Suprapubic skin (tissue), 4 donors: ENCODE results near the gene ACER1. TPM values are rescaled to one million over a fixed set of nuclear protein-coding genes. Genes with fewer than 3 reads are reported as not detected.

ENCODE experiments used
- DNase-seq, 2 donors: peaks; one replicate each; pipeline ENCODE4 v3.0.0-alpha.2; 2019; ENCODE audit warnings: low spot score in 2 of 2
- H3K27ac ChIP-seq: fragments of 200-600 bp; sonication (generic); one replicate; pipeline ENCODE4 v1.5.1; 2019
- H3K27me3 ChIP-seq: fragments of 200-600 bp; sonication (generic); one replicate; pipeline ENCODE4 v1.5.1; 2019
- H3K36me3 ChIP-seq: fragments of 200-600 bp; sonication (generic); one replicate; pipeline ENCODE4 v1.5.1; 2019
- H3K4me1 ChIP-seq: fragments of 200-600 bp; sonication (generic); one replicate; pipeline ENCODE4 v1.5.1; 2019
- H3K4me3 ChIP-seq: fragments of 200-600 bp; sonication (generic); one replicate; pipeline ENCODE4 v1.5.1; 2019; ENCODE audit warnings: mild to moderate bottlenecking
- H3K9me3 ChIP-seq: fragments of 200-600 bp; sonication (generic); one replicate; pipeline ENCODE4 v1.5.1; 2019
- EP300 ChIP-seq: sonication (generic); formaldehyde crosslinking; IDR thresholded peaks from one replicate; pipeline ENCODE4 v1.6.1; 2017; ENCODE audit warnings: antibody characterized with exemption
- POLR2A ChIP-seq, 2 donors: fragments of 450-650 bp; IDR thresholded peaks; one replicate each; pipeline ENCODE4 v1.6.1; 2017; ENCODE audit warnings: antibody characterized with exemption in 2 of 2, mild to moderate bottlenecking in 2 of 2, moderate library complexity in 2 of 2
- POLR2AphosphoS5 ChIP-seq, 3 donors: sonication (generic); formaldehyde crosslinking; IDR thresholded peaks; one replicate each; pipeline ENCODE4 v1.6.1; 2017; ENCODE audit warnings: antibody characterized with exemption in 3 of 3
- WGBS: methylation state at CpG from one replicate; pipeline ENCODE4 v1.1.5; 2018; 5-methylcytosine and 5-hydroxymethylcytosine counted together
- total RNA-seq, 4 donors: library from RNA; depleted of rRNA; stranded (reverse); fragments of >200 nt; gene quantifications; one replicate each; pipeline ENCODE4 v1.1.0, GENCODE V29; 2016
- TF ChIP-seq, protein P1 (sequence below), 2 donors: fragments of 200-600 bp in 1 of 2; fragments of 450-650 bp in 1 of 2; sonication (generic) in 1 of 2; IDR thresholded peaks; one replicate each; pipeline ENCODE4 v1.5.1; 2016 to 2019; ENCODE audit warnings: antibody characterized with exemption in 2 of 2, mild to moderate bottlenecking in 1 of 2, moderate library complexity in 1 of 2

Gene ACER1
- total RNA-seq, 4 donors from 2014 or later = 22.2 to 81.4 (median 51.8) TPM

DNA sequence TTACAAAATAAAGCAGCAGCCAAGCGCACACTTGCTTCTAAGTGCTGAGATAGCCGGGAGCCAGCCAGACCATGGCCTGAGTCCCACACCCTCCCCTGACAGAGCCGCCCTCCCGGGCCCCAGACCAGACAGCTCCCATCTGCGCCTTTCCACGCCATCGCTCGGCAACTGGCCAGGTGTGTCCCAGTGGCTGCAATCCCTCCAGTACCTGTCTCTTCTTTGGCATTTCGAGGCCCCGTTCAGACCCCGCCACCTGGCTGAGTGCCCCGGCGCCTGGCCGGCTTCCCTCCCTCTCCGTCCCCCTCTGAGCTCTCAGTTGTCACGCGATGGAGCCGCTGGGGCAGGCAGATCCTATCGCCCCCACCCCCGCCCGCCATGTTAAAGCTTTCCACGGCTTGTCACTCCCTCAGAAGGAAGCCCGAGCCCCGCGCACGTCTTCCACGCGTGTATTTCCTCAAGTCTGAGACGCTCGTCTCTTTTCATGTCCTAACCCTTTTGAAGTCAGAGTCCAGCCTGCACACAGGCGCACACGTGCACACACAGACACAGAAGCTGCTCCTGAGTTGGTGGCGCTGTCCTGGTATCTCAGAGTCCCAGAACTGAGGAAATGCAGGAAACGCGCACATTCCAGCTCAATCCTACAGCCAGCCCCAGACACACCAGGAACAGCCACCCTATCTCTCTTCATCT, 61.5 kb downstream of the ACER1 start:
- Histone ChIP-seq H3K36me3 (peaks cover 23% of the 10 kb centered on the region), H3K4me1 (peaks cover 89% of the 10 kb centered on the region), H3K4me3 (peak overlapping the region; percentile 34), H3K27me3 (no peaks in the 10 kb centered on the region), H3K27ac (peak overlapping the region; percentile 90), H3K9me3 (no peaks in the 10 kb centered on the region)
- TF ChIP-seq POLR2AphosphoS5 (IDR thresholded peaks at IDR 0.05) = no peak
- peak; percentile 89 to 94 for DNase-seq
- WGBS = 41% methylated on average over 34 of the region's 35 CpGs

DNA sequence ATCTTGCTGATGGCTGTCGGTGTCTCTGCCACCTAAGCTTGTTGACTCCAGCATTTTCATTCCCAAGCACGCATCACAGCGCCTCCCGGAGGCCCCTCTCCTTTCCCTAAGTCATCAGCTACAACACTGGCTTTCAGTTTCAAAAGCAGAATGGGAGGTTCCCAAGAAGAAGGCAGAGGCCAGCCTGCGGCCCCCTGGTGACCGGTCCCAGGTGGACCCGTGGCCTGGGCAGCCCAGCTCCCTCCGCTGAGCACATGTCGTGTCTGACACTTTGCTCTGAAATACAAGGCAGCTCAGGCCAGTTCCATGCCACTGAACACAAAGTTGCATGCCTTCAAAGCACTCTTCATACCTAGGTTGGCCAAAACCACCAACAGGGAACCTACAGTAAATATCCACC, 62.2 kb downstream of the ACER1 start:
- TF ChIP-seq, protein P1, sequence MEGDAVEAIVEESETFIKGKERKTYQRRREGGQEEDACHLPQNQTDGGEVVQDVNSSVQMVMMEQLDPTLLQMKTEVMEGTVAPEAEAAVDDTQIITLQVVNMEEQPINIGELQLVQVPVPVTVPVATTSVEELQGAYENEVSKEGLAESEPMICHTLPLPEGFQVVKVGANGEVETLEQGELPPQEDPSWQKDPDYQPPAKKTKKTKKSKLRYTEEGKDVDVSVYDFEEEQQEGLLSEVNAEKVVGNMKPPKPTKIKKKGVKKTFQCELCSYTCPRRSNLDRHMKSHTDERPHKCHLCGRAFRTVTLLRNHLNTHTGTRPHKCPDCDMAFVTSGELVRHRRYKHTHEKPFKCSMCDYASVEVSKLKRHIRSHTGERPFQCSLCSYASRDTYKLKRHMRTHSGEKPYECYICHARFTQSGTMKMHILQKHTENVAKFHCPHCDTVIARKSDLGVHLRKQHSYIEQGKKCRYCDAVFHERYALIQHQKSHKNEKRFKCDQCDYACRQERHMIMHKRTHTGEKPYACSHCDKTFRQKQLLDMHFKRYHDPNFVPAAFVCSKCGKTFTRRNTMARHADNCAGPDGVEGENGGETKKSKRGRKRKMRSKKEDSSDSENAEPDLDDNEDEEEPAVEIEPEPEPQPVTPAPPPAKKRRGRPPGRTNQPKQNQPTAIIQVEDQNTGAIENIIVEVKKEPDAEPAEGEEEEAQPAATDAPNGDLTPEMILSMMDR (IDR thresholded peaks at IDR 0.05) = no peak
- Histone ChIP-seq H3K27me3 (no peaks in the 10 kb centered on the region), H3K27ac (peak overlapping the region; percentile 90), H3K4me1 (peaks cover 83% of the 10 kb centered on the region), H3K36me3 (peaks cover 26% of the 10 kb centered on the region), H3K4me3 (peak overlapping the region; percentile 34), H3K9me3 (no peaks in the 10 kb centered on the region)
- no peak for DNase-seq
- 76% methylated on average over 9 of the region's 9 CpGs for WGBS

DNA sequence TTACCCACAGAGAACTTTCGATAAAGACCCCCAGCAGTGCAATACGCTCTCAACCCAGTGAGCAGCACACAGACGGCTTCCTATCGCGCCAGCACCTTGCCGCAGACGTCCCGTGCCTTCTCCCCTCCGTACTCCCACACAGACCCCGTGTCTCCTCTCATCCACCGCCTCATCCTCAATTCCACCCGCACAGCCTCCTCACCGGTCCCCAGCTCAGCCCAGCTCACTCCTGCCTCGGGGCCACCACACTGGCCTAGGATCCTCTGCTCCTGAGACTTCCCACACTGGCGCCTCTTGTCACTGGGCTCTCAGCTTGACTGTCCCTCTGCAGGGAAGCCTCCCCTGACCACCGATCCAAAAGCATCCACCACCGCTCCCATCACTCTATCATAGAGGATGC, 62.6 kb downstream of the ACER1 start:
- Histone ChIP-seq H3K4me3 (no peak overlapping the region), H3K4me1 (peaks cover 78% of the 10 kb centered on the region), H3K36me3 (peaks cover 26% of the 10 kb centered on the region), H3K9me3 (no peaks in the 10 kb centered on the region), H3K27me3 (no peaks in the 10 kb centered on the region), H3K27ac (peak overlapping the region; percentile 90)
- no peak for DNase-seq
- TF ChIP-seq, protein P1 (IDR thresholded peaks at IDR 0.05) = no peak
- no peak for TF ChIP-seq POLR2AphosphoS5 (IDR thresholded peaks at IDR 0.05)
- no peak for TF ChIP-seq EP300
- no peak for TF ChIP-seq POLR2A (IDR thresholded peaks at IDR 0.05)
- WGBS = 95% methylated on average over 17 of the region's 17 CpGs

DNA sequence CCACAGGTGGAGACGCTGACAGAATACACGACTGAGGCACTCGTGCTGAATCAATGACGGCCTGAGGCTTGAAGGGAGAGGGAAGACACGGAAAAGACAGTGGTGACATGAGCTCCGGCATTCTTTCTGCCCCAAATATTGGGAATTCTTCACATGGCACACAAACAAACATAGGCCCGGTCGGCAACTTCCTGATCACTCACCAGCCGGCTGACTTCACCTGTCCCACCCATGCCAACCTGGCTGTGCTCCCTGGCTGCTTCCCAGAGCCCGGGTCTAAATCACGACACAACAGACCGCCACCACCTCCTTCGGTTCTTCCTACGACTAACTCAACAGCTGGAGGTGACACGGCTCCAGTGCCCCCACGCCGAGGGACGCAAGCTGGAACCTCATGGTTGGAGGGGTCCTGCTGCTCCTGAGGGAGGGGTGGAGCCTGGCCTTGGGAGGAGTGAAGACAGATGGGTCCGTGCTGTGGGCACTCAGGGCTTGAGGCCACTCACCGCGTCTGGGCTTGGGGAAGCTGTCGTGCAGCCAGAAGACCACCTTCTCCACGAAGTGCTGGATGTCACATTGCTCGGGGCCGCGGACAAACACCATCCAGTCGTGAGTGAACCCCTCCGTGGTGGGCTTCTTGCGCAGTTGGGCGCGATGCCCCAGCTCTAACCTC, 63.2 kb downstream of the ACER1 start:
- Histone ChIP-seq H3K27ac (no peak overlapping the region), H3K36me3 (peaks cover 26% of the 10 kb centered on the region), H3K4me3 (no peak overlapping the region), H3K4me1 (peaks cover 72% of the 10 kb centered on the region), H3K9me3 (no peaks in the 10 kb centered on the region), H3K27me3 (no peaks in the 10 kb centered on the region)
- WGBS = 82% methylated on average over 30 of the region's 31 CpGs
- no peak for DNase-seq
- no peak for TF ChIP-seq EP300
- TF ChIP-seq, protein P1 (IDR thresholded peaks at IDR 0.05) = no peak

DNA sequence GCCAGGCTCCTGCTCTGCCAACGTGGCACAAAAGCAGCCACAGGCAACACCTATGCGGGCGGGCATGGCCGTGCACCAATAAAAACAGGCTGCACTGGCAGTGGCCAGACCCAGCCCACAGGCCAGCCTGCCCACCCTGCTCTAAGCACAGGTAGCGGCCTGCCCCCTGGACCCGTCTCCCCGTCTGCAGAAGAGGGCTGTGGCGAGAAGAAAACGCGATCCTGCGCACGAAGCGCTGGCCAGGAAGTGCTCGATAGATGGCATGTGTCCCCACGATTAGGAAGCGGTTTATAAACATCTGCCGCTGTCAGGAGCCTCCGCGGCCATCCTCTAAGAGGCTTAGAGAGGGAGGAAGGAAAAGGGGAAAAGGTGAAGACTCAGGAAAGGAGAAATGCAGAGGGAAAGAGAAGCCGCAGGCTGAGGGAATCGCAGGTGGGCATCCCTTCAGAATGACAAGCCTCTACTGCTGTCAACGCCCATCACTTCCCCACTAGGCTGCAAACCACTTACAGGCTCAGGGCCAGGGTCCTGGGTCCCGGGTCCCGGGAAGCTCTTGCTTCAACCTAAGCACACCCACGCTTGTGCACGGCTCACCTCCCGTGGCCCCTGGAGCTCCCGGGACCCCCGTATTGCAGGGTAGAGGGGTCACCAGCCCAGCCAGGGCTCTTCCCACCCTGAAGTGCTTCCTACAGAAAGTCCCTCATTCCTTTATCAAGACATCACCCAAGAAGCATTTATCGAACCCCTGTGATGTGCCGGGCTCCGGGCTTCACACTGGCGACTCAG, 64.1 kb downstream of the ACER1 start:
- Histone ChIP-seq H3K4me3 (no peak overlapping the region), H3K36me3 (peaks cover 26% of the 10 kb centered on the region), H3K4me1 (peaks cover 63% of the 10 kb centered on the region), H3K27ac (no peak overlapping the region), H3K9me3 (no peaks in the 10 kb centered on the region), H3K27me3 (no peaks in the 10 kb centered on the region)
- TF ChIP-seq, protein P1 (IDR thresholded peaks at IDR 0.05) = no peak
- no peak for TF ChIP-seq POLR2AphosphoS5 (IDR thresholded peaks at IDR 0.05)
- TF ChIP-seq POLR2A (IDR thresholded peaks at IDR 0.05) = no peak
- no peak for TF ChIP-seq EP300
- WGBS = 70% methylated on average over 28 of the region's 33 CpGs
- no peak for DNase-seq
